SIG-M5 treated with dmso at 0.1 percent for 504 hours (cell line): ENCODE measurements around the gene TACC2.
A peak's percentile ranks its signal among the peaks of the same experiment; 100 is the strongest.

Experiments
- DNase-seq: peaks from one replicate; lab custom pipeline; 2025; ENCODE audit not compliant: unreplicated experiment; lab: John Stamatoyannopoulos, UW

The TACC2 gene

GRCh38 chr10:122263971-122264370, 275.0 kb downstream of the TACC2 start:
- no peak for DNase-seq

DNA sequence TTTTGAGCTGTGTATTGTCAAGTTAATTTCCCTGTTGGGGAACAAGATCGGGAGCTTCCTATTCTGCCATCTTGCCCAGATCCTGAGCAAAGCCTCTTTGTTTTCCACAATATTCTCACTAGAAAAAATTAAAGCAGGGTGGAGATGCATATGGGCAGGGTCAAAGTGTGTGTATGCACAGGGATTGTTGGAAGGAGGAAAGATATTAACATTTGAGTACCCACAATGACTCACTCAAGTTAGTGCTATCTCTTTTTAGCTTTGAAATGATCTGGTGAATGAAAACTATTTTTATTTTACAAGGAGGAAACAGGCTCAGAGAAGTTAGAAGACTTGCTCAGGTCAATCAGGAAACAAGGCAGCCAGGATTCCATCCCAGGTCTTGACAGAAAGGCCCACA, 275.5 kb downstream of the TACC2 start:
- DNase-seq, result no peak

- DNase-seq, result no peak
Observed at GRCh38 chr10:122264931-122265330, 276.0 kb downstream of the TACC2 start.

GRCh38 chr10:122265896-122266295, 276.9 kb downstream of the TACC2 start:
- no peak for DNase-seq

- no peak for DNase-seq
Observed at GRCh38 chr10:122267849-122268737, 279.1 kb downstream of the TACC2 start.

GRCh38 chr10:122269059-122269687, 280.2 kb downstream of the TACC2 start:
- no peak for DNase-seq

DNA sequence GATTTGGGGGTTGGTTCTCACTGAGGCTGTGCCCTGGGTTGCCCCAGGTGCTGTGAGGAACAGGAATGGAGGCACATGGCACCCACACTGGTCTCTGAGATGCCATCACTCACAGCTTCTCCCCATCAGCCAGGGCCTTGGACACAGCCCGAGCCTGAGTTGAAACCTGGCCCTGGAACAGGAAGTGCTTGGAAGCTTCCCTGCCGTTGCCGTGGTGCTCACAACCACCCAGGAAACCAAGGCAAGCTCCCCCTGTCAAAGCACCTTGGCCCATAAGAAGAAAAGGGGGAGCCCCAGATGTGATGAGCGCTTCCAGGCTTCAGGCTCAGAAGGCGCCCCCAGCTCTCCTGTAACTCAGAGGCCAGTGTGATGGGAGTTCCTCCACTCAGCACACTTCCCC, 282.1 kb downstream of the TACC2 start, which contains the start of gene BTBD16:
BTBD16 (plus strand) TSS at position 221 of the 400 bp plus-strand sequence. CDS start 3,786 bp downstream, outside the sequence.
- no peak for DNase-seq

GRCh38 chr10:122273966-122274545, 285.1 kb downstream of the TACC2 start:
- DNase-seq, result no peak

- DNase-seq, result no peak
Observed at GRCh38 chr10:122276611-122277208, 287.7 kb downstream of the TACC2 start.

- DNase-seq, result no peak
Observed at GRCh38 chr10:122277526-122278136, 288.7 kb downstream of the TACC2 start.

DNA sequence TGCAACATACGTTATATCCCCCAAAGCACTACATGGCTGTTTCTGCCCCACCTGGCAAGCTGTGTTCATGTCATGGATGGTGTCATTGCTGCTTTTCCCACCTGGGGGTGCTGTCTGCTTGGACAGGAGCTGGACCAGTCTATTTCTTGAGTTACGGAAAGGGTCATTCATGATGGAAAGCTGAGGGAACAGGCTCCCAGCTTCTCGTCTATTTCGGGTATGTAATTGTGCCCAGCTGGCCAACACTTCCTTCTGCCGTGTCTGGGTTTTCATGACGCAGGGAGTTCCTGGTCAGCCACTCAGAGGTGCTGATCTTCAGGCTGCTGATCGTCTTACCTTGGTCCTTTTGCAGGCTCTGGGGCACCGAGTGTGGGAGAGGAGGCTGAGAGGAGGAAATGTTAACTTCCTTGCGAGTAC, 290.8 kb downstream of the TACC2 start:
- peak; percentile 2 for DNase-seq

GRCh38 chr10:122280156-122280555, 291.2 kb downstream of the TACC2 start:
- DNase-seq, result no peak

GRCh38 chr10:122281018-122281626, 292.2 kb downstream of the TACC2 start:
- DNase-seq, result no peak

GRCh38 chr10:122281751-122282150, 292.8 kb downstream of the TACC2 start:
- DNase-seq, result no peak

GRCh38 chr10:122282253-122282671, 293.3 kb downstream of the TACC2 start:
- no peak for DNase-seq

DNA sequence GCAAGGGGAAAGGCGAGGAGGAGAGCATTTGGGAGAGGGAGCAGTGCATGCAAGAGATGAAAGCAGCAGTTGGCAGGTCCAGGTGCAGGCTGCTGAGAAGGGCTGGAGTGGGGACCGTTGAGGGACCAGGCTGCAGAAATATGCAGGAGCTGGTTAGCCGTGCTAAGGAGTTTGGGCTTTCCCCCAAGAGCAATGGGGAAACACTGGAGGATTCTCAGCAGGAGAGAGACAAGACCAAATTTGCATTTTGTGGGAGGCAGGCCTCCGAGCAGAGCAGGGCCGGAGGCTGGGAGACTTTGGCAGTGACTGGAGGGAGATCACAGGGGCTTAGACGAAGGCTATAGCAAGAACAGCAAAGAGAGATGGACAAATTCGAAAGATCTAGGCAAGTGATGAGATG, 293.9 kb downstream of the TACC2 start:
- no peak for DNase-seq

- DNase-seq, result no peak
Observed at GRCh38 chr10:122285506-122286444, 296.8 kb downstream of the TACC2 start.

GRCh38 chr10:122286867-122287266, 297.9 kb downstream of the TACC2 start:
- DNase-seq, result no peak

- DNase-seq, result no peak
Observed at GRCh38 chr10:122287570-122287969, 298.6 kb downstream of the TACC2 start.
